ENCODE measurements around the gene KCNJ5.

DNA sequence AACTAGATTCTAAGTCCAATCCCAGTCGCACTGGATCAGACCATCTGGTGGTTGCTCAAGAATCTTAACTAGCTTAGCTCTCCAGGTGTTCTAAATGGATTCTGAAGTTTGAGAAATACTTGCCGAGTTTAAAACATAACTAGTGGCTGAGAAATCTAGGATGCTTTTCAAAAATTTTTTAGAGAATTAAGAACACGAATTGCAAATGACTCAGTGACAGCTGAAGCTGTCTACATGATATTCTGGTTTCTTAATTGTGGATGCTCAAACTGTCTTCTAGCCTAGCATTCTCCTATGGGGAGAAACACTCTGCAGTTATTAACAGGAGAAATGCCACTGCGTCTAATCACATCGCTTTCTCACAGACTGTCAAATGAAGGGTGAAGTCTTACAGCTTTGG, 71.7 kb downstream of the KCNJ5 start:
- TF ChIP-seq, protein P1, sequence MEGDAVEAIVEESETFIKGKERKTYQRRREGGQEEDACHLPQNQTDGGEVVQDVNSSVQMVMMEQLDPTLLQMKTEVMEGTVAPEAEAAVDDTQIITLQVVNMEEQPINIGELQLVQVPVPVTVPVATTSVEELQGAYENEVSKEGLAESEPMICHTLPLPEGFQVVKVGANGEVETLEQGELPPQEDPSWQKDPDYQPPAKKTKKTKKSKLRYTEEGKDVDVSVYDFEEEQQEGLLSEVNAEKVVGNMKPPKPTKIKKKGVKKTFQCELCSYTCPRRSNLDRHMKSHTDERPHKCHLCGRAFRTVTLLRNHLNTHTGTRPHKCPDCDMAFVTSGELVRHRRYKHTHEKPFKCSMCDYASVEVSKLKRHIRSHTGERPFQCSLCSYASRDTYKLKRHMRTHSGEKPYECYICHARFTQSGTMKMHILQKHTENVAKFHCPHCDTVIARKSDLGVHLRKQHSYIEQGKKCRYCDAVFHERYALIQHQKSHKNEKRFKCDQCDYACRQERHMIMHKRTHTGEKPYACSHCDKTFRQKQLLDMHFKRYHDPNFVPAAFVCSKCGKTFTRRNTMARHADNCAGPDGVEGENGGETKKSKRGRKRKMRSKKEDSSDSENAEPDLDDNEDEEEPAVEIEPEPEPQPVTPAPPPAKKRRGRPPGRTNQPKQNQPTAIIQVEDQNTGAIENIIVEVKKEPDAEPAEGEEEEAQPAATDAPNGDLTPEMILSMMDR (conservative IDR thresholded peaks at IDR 0.05) = no peak
- TF ChIP-seq ZFX (IDR thresholded peaks at IDR 0.05) = no peak

Data from C4-2B (cell line).